Fibroblast of skin of back (primary cell): ENCODE data around the gene PNPLA2.

Experiments used
- DNase-seq: peaks from one replicate; pipeline ENCODE4 v3.0.0-alpha.2; 2013

Gene PNPLA2

GRCh38 chr11:860234-861104 lies 41.8 kb downstream of the PNPLA2 start:
- no peak for DNase-seq

- no peak for DNase-seq
Observed at GRCh38 chr11:861105-861479, 42.4 kb downstream of the PNPLA2 start.

GRCh38 chr11:862081-862661 lies 43.5 kb downstream of the PNPLA2 start:
- DNase-seq = no peak

GRCh38 chr11:862696-863022 lies 43.9 kb downstream of the PNPLA2 start:
- DNase-seq = no peak

GRCh38 chr11:863023-863909 lies 44.6 kb downstream of the PNPLA2 start:
- no peak for DNase-seq

- no peak for DNase-seq
Observed at GRCh38 chr11:863910-864827, 45.5 kb downstream of the PNPLA2 start.

GRCh38 chr11:864898-865297 lies 46.2 kb downstream of the PNPLA2 start:
- DNase-seq = no peak

GRCh38 chr11:865462-866430 lies 47.0 kb downstream of the PNPLA2 start:
- no peak for DNase-seq

GRCh38 chr11:866481-866880 lies 47.8 kb downstream of the PNPLA2 start:
- no peak for DNase-seq

- DNase-seq = no peak
Observed at GRCh38 chr11:867856-868358, 49.2 kb downstream of the PNPLA2 start.

GRCh38 chr11:868394-868793 lies 49.7 kb downstream of the PNPLA2 start:
- DNase-seq = no peak

- DNase-seq = no peak
Observed at GRCh38 chr11:868802-869201, 50.1 kb downstream of the PNPLA2 start.

GRCh38 chr11:869399-870126 lies 50.8 kb downstream of the PNPLA2 start:
- no peak for DNase-seq

- DNase-seq = no peak
Observed at GRCh38 chr11:870127-870413, 51.4 kb downstream of the PNPLA2 start.

- DNase-seq = no peak
Observed at GRCh38 chr11:870418-870817, 51.7 kb downstream of the PNPLA2 start.

GRCh38 chr11:871472-871871 lies 52.8 kb downstream of the PNPLA2 start:
- no peak for DNase-seq

- no peak for DNase-seq
Observed at GRCh38 chr11:872799-873198, 54.1 kb downstream of the PNPLA2 start.

- no peak for DNase-seq
Observed at GRCh38 chr11:873706-874105, 55.0 kb downstream of the PNPLA2 start.
